DND-41 (cell line): Measurements from ENCODE around the gene GRID2IP.

Experiments
- ATAC-seq: fragments of 200-7000 bp; cut with Tn5 transposase; 3 replicates; pipeline ENCODE4 v1.9.1; 2021; ENCODE audit warnings: low read depth; ENCODE audit not compliant: insufficient read depth
- DNase-seq: peaks from one replicate; pipeline ENCODE4 v3.0.0-alpha.2; 2020
- H2AFZ ChIP-seq: 2 replicates; pipeline ENCODE4 v1.6.0; 2012; ENCODE audit warnings: low read depth, low read length
- H3K27ac ChIP-seq: 2 replicates; pipeline ENCODE4 v1.5.1; 2012; ENCODE audit warnings: low read length, inconsistent platforms
- H3K27me3 ChIP-seq: fragments of 200-600 bp; sonication (generic); 2 replicates; pipeline ENCODE4 v1.6.0; 2012; ENCODE audit warnings: low read length, mild to moderate bottlenecking, inconsistent platforms; ENCODE audit not compliant: insufficient read depth, poor library complexity
- H3K36me3 ChIP-seq: 2 replicates; pipeline ENCODE4 v1.5.1; 2012; ENCODE audit warnings: low read length, inconsistent platforms; ENCODE audit not compliant: insufficient read depth
- H3K4me1 ChIP-seq: 2 replicates; pipeline ENCODE4 v1.5.1; 2012; ENCODE audit warnings: mild to moderate bottlenecking, low read length; ENCODE audit not compliant: insufficient read depth
- H3K4me2 ChIP-seq: 2 replicates; pipeline ENCODE4 v1.6.0; 2012; ENCODE audit warnings: mild to moderate bottlenecking, moderate library complexity, low read length, inconsistent platforms; ENCODE audit not compliant: insufficient read depth
- H3K4me3 ChIP-seq, 2 experiments: fragments of 200-600 bp in 1 of 2; shearing (Covaris generic) in 1 of 2; 2 replicates each; pipeline ENCODE4 v1.5.1; 2012 to 2016; ENCODE audit warnings: inconsistent platforms in 2 of 2, low read length in 2 of 2, mild to moderate bottlenecking in 2 of 2, low read depth in 1 of 2, moderate library complexity in 1 of 2
- H3K79me2 ChIP-seq: 2 replicates; pipeline ENCODE4 v1.6.0; 2012; ENCODE audit warnings: low read length, inconsistent platforms; ENCODE audit not compliant: insufficient read depth
- H3K9ac ChIP-seq: 2 replicates; pipeline ENCODE4 v1.6.0; 2012; ENCODE audit warnings: low read depth, mild to moderate bottlenecking, inconsistent platforms, low read length, moderate library complexity
- H3K9me3 ChIP-seq: 2 replicates; pipeline ENCODE4 v1.5.1; 2012; ENCODE audit warnings: low read length, moderate library complexity, mild to moderate bottlenecking, inconsistent platforms; ENCODE audit not compliant: insufficient read depth, severe bottlenecking
- H4K20me1 ChIP-seq: 2 replicates; pipeline ENCODE4 v1.6.0; 2012; ENCODE audit warnings: low read length; ENCODE audit not compliant: insufficient read depth
- EZH2 ChIP-seq: IDR thresholded peaks from 3 replicates; pipeline ENCODE4 v1.6.1; 2012; ENCODE audit warnings: borderline replicate concordance, low read depth, mild to moderate bottlenecking, moderate library complexity, low read length, inconsistent platforms; ENCODE audit not compliant: severe bottlenecking
- TF ChIP-seq, protein P1 (sequence below): IDR thresholded peaks from 2 replicates; pipeline ENCODE4 v1.5.1; 2012; ENCODE audit warnings: borderline replicate concordance, low read length, moderate library complexity, mild to moderate bottlenecking; ENCODE audit not compliant: poor library complexity, severe bottlenecking; ENCODE audit errors: extremely low read depth

GRID2IP gene

DNA sequence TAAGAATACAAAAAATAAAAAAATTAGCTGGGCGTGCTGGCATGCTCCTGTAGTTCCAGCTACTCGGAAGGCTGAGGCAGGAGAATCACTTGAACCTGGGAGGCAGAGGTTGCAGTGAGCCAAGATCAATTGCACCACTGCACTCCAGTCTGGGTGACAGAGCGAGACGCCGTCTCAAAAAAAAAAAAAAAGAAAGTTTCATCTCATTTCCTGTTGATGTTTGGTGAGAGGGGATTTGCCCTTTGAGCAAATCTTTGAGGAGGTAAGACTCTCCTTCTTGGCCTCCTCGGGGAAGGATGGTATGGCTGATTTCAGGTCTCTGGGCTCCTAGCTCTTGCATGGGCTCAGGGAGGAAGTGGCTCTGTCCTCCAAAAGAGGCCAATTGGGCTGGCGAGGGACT lies 3.6 kb upstream of the GRID2IP start:
- ATAC-seq (no peak), DNase-seq (no peak)
- Histone ChIP-seq H3K27ac (no peak overlapping the region), H3K4me1 (no peaks in the 10 kb centered on the region), H3K9ac (no peak overlapping the region), H3K4me3 (no peak overlapping the region), H3K27me3 (no peaks in the 10 kb centered on the region), H4K20me1 (no peaks in the 10 kb centered on the region), H3K9me3 (no peaks in the 10 kb centered on the region), H3K36me3 (no peaks in the 10 kb centered on the region), H3K79me2 (no peaks in the 10 kb centered on the region), H2AFZ (peak overlapping the region; percentile 36), H3K4me2 (no peak overlapping the region)
- TF ChIP-seq, protein P1, sequence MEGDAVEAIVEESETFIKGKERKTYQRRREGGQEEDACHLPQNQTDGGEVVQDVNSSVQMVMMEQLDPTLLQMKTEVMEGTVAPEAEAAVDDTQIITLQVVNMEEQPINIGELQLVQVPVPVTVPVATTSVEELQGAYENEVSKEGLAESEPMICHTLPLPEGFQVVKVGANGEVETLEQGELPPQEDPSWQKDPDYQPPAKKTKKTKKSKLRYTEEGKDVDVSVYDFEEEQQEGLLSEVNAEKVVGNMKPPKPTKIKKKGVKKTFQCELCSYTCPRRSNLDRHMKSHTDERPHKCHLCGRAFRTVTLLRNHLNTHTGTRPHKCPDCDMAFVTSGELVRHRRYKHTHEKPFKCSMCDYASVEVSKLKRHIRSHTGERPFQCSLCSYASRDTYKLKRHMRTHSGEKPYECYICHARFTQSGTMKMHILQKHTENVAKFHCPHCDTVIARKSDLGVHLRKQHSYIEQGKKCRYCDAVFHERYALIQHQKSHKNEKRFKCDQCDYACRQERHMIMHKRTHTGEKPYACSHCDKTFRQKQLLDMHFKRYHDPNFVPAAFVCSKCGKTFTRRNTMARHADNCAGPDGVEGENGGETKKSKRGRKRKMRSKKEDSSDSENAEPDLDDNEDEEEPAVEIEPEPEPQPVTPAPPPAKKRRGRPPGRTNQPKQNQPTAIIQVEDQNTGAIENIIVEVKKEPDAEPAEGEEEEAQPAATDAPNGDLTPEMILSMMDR: no peak
- TF ChIP-seq EZH2: no peak

DNA sequence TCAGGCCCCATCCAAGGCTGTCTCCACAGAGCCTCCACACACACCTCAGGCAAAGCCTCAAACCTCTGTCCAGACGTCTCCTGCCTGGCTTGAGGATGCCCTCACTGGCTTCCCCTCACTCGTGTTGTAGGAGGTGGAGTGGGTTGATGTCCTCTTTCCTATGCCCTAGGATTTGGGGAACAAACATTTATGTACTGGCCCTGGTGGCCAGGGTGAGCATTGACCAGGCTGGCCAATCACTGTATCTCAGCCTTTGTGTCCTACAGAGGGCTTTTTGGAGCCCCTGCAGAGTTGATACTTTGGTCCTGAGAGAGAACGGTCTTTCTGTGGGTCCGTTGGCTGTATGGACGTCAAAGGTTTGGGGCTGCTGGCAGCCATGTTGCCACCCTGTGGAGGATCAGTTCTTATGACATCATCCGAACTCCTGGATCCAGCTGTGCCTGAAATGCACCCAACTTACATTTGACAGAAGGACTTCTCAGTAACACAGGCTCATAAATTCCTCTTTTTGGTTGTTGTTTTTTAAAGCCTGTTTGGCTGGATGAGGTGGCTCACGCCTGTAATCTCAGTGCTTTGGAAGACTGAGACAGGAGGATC lies 2.3 kb upstream of the GRID2IP start:
- Histone ChIP-seq H3K4me1 (no peaks in the 10 kb centered on the region), H3K36me3 (no peaks in the 10 kb centered on the region), H4K20me1 (no peaks in the 10 kb centered on the region), H3K27me3 (no peaks in the 10 kb centered on the region), H3K9me3 (no peaks in the 10 kb centered on the region), H3K27ac (no peak overlapping the region), H3K4me2 (no peak overlapping the region), H3K4me3 (no peak overlapping the region), H3K9ac (no peak overlapping the region), H2AFZ (0 out of 2 replicates have a peak overlapping the region, but pooled peaks have one; percentile 13), H3K79me2 (no peaks in the 10 kb centered on the region)
- TF ChIP-seq EZH2: no peak
- TF ChIP-seq, protein P1: no peak
- ATAC-seq: no peak
- DNase-seq: no peak

DNA sequence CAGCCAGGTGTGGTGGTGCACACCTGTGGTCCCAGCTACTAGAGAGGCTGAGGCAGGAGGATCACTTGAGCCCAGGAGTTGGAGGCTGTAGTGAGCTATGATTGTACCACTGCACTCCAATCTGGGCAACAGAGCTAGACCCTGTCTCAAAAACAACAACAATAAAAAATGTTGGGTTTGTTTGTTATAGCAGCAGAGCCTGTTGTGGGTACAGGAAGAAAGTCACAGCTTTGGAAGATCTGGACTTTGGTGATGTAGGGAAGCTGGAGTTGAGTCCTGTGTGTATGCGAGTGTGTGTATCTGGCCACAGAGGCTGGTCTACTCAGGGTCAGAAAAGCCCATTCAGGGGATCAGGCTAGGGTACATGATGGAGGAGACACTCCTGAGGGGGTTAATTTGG lies 3.9 kb downstream of the GRID2IP start:
- Histone ChIP-seq H2AFZ (no peak overlapping the region), H3K4me2 (no peak overlapping the region), H3K4me3 (no peak overlapping the region), H3K9me3 (no peaks in the 10 kb centered on the region), H3K9ac (no peak overlapping the region), H3K79me2 (no peaks in the 10 kb centered on the region), H3K4me1 (no peaks in the 10 kb centered on the region), H3K27ac (no peak overlapping the region), H3K27me3 (no peaks in the 10 kb centered on the region), H4K20me1 (no peaks in the 10 kb centered on the region), H3K36me3 (no peaks in the 10 kb centered on the region)
- no peak for DNase-seq
- no peak for TF ChIP-seq EZH2
- TF ChIP-seq, protein P1: no peak
- no peak for ATAC-seq
